Activated T-helper 1 cell treated with anti-CD3 and anti-CD28 coated beads, Interleukin-12 subunit alpha, Interleukin-12 subunit beta, Interleukin-2, Interleukin-4 antibody, amounts not matched to agents 30 ng/mL and 10 ng/mL and 1 ng/mL, durations not matched to agents 14 hours and 24 hours and 36 hours (primary cell): ENCODE data around the gene KIF25. TPM values are rescaled to one million over a fixed set of nuclear protein-coding genes. Genes with fewer than 3 reads are reported as not detected.

Source experiments
- DNase-seq: peaks from one replicate; pipeline ENCODE4 v3.0.0; 2021; ENCODE audit warnings: low spot score
- H3K27ac Mint-ChIP-seq: one replicate; pipeline ENCODE4 v1.8.0; 2021; ENCODE audit warnings: mild to moderate bottlenecking, mixed read lengths
- H3K27me3 Mint-ChIP-seq: one replicate; pipeline ENCODE4 v1.8.0; 2022; ENCODE audit warnings: mild to moderate bottlenecking, moderate library complexity, mixed read lengths; ENCODE audit not compliant: insufficient read depth
- H3K36me3 Mint-ChIP-seq: one replicate; pipeline ENCODE4 v1.8.0; 2021; ENCODE audit warnings: low read depth, mixed read lengths
- H3K4me1 Mint-ChIP-seq: one replicate; pipeline ENCODE4 v1.8.0; 2021; ENCODE audit warnings: low read depth, mixed read lengths
- H3K4me3 Mint-ChIP-seq: one replicate; pipeline ENCODE4 v1.8.0; 2021; ENCODE audit warnings: mild to moderate bottlenecking, moderate library complexity, mixed read lengths
- H3K9me3 Mint-ChIP-seq: one replicate; pipeline ENCODE4 v1.8.0; 2021; ENCODE audit warnings: mixed read lengths
- intact Hi-C: fragments of 100-400 bp; cut with micrococcal nuclease; formaldehyde crosslinking; loops from one replicate; pipeline ENCODE4 v1.15.1; 2024
- total RNA-seq: library from RNA; stranded (reverse); gene quantifications from 2 replicates; pipeline ENCODE4 v1.2.3, GENCODE V29; 2022

The KIF25 gene
- total RNA-seq, 1 donor from 2014 or later: not detected

DNA sequence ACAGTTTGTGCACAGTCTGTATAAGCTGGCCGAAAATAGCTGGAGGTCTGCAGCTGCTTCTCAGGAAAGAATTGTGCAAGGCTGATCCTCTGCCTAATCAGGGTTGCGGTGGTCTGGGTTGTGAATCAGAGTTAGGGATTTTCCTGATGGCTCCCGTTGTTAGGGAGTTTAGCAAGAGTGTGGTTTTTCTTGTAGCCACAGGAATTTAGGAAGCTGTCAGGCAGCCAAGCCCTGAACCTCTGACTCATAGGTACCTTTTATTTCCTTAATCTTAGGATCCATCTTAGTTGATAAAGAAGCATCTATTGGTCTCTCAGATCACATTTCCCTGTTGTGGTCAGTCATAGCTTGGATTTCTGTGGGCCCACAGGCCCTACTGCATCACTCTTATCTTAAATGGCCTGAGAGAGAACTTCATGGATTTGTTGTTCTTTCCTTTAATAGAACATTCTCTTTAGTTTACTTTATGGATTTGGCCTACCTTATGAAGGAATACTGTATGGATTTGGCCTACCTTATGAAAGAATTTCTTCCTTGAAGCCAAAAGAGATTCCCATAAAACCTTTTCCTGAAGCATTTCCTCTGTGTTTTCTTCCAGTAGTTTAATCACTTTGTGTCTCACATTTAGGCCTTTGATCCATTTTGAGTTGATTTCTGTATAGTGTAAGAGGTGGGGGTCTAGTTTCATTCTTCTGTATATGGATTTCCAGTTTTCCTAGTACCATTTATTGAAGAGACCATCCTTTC lies 10.3 kb downstream of the KIF25 start:
- peaks cover 26% of the 10 kb centered on the region for H3K9me3 Mint-ChIP-seq
- H3K27ac Mint-ChIP-seq: no peak overlapping the region
- H3K4me3 Mint-ChIP-seq: no peak overlapping the region
- H3K27me3 Mint-ChIP-seq: no peaks in the 10 kb centered on the region
- no peaks in the 10 kb centered on the region for H3K36me3 Mint-ChIP-seq
- no peak for DNase-seq
- H3K4me1 Mint-ChIP-seq: no peaks in the 10 kb centered on the region
- intact Hi-C loops: no loop called here

DNA sequence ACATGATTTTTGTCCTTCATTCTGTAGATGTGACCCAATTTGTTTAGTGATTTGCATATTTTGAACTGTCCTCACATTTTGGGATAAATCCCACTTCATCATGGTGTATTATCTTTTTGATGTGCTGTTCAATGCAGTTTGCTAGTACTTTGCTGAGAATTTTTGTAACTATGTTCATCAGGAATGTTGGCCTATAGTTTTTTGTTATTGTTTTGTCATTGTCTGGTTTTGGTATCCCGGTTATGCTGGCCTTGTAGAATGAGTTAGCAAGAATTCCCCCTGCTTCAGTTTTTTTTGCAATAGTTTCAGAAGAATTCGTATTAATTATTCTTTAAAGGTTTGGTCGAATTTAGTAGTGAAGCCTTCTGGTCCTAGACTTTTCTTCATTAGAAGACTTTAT lies 11.9 kb downstream of the KIF25 start:
- intact Hi-C loops: no loop called here
- Mint-ChIP-seq H3K27ac (no peak overlapping the region), H3K9me3 (peaks cover 30% of the 10 kb centered on the region), H3K36me3 (no peaks in the 10 kb centered on the region), H3K27me3 (no peaks in the 10 kb centered on the region), H3K4me3 (no peak overlapping the region), H3K4me1 (no peaks in the 10 kb centered on the region)
- DNase-seq: no peak

DNA sequence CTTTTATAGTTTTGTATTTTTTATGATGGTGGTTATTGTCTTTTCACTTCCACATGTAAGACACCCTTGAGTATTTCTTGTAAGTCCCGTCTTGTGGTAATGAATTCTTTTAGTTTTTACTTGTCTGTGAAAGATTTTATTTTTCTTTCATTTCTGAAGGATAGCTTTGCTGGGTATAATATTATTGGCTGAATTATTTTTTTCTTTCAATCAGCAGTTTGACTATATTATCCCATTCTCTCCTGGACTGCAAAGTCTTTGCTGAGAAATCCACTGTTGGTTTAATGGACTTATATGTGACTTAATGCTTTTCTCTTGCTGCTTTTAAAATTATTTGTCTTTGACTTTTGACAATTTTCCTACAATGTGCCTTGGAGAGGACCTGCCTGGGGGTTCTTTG lies 13.8 kb downstream of the KIF25 start:
- H3K4me1 Mint-ChIP-seq: no peaks in the 10 kb centered on the region
- H3K4me3 Mint-ChIP-seq: no peak overlapping the region
- no peaks in the 10 kb centered on the region for H3K27me3 Mint-ChIP-seq
- H3K36me3 Mint-ChIP-seq: no peaks in the 10 kb centered on the region
- no peak overlapping the region for H3K27ac Mint-ChIP-seq
- peaks cover 33% of the 10 kb centered on the region for H3K9me3 Mint-ChIP-seq
- intact Hi-C loops: no loop called here
- DNase-seq: no peak

DNA sequence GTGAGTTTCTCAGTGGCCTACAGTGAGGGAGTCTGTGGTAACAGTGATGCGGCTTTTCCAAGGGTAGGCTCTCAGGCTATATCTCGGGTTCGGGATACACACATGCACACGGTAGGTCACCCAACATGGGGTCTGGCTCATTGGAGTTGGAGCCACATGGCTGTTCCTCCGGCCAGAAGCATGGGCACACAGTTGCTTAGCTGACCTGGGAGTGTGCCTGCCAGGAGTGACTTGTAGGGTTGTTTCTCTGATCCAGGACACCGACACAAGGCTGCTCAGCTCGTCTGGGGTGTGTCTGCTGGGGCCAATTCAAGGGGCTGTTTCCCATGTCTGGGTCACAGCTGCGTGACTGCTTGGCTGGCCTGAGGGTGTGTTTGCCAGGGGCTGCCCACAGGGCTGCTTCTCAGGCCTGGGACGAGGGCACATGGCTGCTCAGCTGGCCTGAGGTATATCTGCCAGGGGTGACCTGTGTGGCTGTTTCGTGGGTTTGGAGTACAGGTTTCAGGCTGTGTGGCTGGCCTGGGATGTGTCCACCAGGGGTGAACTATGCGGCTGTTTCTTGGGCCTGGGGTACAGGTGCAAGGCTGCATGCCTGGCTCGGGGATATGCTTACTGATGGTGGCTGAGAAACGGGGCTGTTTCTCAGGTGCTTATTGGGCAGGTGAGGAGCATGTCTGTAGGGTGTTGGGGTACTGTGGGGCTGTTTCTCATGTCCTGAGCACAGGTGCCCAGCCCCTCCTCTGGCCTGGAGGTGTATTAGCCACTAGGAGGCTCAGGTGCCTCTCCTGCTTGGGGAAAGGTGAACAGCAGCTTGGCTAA lies 15.2 kb downstream of the KIF25 start:
- Mint-ChIP-seq H3K27ac (no peak overlapping the region), H3K27me3 (no peaks in the 10 kb centered on the region)
- no peak for DNase-seq

DNA sequence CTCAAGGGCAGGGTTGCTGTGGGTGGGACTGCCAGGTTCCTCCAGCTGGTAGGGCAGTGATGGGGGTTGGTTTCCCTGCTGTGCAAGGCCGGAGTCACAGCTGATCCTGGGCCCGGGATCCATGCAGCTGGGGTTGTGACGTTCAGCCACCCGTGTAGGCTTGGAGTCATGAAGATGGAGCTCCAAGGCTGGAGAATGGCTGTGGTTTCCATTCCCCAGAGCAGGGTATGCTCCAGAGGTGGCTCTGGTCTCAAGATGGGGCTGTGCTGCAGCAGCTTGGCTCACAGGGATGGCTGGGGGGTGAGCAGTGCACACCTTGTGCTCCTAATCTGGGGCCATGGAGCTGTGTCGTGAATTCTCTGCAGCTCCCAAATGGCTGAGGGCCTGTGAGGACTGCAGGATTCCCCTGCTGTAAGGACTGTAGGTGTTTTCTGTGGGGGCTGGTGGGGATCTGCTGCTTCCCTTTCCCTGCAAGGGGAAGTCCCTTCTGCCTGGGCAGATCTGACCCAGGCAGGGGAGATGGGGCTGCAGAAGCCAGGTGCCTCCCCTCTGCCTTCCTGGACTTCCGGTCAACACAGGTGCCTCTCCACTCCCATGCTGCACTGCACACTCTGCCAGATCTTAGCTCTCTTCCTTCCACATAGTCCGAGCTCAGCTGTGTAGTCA lies 15.9 kb downstream of the KIF25 start:
- H3K36me3 Mint-ChIP-seq: no peaks in the 10 kb centered on the region
- DNase-seq: no peak
- peaks cover 33% of the 10 kb centered on the region for H3K9me3 Mint-ChIP-seq
- H3K4me1 Mint-ChIP-seq: no peaks in the 10 kb centered on the region
- H3K27me3 Mint-ChIP-seq: no peaks in the 10 kb centered on the region
- no peak overlapping the region for H3K4me3 Mint-ChIP-seq
- intact Hi-C loops: no loop called here
- H3K27ac Mint-ChIP-seq: no peak overlapping the region

More for the DNA sequence above, 15.2 kb downstream of the KIF25 start:
- Mint-ChIP-seq H3K4me3 (no peak overlapping the region), H3K9me3 (peaks cover 33% of the 10 kb centered on the region), H3K36me3 (no peaks in the 10 kb centered on the region), H3K4me1 (no peaks in the 10 kb centered on the region)
- intact Hi-C loops: no loop called here

DNA sequence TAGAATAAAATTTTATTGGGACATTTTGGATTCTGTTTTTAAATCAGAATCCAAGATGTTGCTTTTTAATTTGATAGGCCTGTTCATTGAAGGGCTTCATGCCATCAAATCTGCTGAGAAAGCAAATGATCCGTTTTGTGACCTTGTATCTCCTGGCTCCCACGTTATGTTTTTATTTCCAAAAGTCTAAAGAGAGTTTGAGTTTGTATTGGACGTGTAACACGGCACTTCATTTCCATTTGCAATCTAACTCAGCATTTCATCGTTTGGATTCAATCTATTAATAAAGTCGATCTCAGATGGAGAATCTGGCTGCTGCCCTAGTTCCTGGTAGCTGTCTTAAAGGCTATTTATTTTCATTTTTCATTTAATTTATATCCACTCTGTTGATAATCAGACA lies 17.0 kb downstream of the KIF25 start:
- no peaks in the 10 kb centered on the region for H3K36me3 Mint-ChIP-seq
- no peak for DNase-seq
- no peak overlapping the region for H3K4me3 Mint-ChIP-seq
- peaks cover 33% of the 10 kb centered on the region for H3K9me3 Mint-ChIP-seq
- H3K27ac Mint-ChIP-seq: no peak overlapping the region
- H3K27me3 Mint-ChIP-seq: no peaks in the 10 kb centered on the region
- H3K4me1 Mint-ChIP-seq: no peaks in the 10 kb centered on the region
- intact Hi-C loops: no loop called here

DNA sequence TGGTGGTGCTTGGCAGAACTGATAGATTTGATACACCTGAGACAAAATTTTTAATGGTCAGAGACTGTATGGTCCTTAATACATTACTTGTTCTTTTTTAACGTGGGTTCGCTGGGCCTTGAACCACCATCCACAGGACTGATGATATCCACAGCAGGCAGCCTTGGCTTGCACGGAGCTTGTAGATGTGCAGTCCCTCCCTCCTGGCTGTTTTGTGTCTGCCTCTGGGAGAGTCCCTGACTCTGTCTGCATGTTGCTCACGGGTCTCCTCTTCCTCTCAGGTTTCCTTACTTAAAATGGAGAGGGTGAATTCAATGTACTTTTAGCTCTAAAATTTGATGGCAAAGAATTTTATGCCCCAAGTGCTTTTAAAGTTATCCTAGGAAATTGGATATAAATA lies 17.5 kb downstream of the KIF25 start:
- Mint-ChIP-seq H3K27ac (no peak overlapping the region), H3K4me1 (no peaks in the 10 kb centered on the region), H3K4me3 (no peak overlapping the region), H3K9me3 (peaks cover 28% of the 10 kb centered on the region), H3K27me3 (no peaks in the 10 kb centered on the region), H3K36me3 (no peaks in the 10 kb centered on the region)
- intact Hi-C loops: no loop called here
- no peak for DNase-seq

DNA sequence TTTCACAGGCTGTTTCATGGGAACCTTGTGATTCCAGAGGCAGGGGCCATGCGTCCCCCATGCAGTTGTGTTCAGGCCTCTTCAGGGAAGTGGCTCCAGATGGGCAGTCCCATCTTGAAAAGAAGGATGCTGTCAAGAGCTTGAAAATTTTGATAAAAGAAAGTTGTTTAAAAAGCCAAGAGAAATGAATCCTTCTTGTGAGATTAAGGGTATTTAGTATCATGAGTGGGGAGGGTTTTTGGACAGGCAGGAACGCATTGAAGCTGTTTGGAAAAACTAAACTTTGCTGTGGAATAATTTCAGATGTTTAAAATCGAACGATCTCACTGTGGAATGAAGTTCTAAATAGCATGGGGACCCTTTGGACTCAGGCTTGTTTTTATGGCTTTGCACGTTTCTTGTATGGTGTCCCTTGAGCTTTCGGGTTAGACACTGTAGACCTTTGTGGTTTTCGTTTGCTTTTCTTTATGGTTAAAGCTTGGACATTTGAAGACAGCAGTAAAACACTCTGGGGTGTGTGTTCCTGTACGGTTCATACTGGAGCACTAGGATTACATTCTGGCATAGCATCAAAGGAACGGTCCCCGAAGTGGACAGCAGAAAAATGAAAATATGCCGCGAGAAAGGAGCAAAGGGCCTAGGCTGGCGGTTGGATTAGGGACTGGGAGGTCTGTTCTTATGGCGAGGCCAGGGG lies 18.2 kb downstream of the KIF25 start:
- Mint-ChIP-seq H3K27me3 (no peaks in the 10 kb centered on the region), H3K4me1 (no peaks in the 10 kb centered on the region), H3K36me3 (no peaks in the 10 kb centered on the region), H3K27ac (no peak overlapping the region), H3K4me3 (no peak overlapping the region), H3K9me3 (peaks cover 23% of the 10 kb centered on the region)
- no peak for DNase-seq
- intact Hi-C loops: no loop called here

DNA sequence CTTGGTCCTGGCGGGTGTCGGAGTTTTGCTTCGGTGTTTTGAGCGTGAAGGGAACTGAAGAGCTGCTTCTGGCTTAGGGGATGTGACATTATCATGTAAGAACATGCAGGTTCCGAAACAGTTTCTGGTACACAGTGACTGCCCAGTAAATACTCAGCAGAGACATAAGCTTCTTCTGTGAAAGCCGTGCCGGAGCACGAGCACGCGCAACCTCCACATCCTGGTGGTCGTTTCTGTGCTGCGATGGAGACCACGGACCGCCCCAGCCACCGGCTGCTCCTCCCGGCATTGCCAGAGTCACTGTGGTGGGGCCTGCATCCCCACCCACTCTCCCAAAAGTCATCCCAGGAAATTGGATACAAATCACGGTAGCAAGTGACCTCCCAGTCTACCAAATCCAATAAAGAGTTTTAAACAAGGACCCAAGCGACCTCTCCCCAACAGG lies 18.7 kb downstream of the KIF25 start:
- Mint-ChIP-seq H3K27me3 (no peaks in the 10 kb centered on the region), H3K4me3 (no peak overlapping the region), H3K27ac (no peak overlapping the region), H3K36me3 (no peaks in the 10 kb centered on the region), H3K4me1 (no peaks in the 10 kb centered on the region), H3K9me3 (peaks cover 17% of the 10 kb centered on the region)
- intact Hi-C loops: no loop called here
- no peak for DNase-seq

DNA sequence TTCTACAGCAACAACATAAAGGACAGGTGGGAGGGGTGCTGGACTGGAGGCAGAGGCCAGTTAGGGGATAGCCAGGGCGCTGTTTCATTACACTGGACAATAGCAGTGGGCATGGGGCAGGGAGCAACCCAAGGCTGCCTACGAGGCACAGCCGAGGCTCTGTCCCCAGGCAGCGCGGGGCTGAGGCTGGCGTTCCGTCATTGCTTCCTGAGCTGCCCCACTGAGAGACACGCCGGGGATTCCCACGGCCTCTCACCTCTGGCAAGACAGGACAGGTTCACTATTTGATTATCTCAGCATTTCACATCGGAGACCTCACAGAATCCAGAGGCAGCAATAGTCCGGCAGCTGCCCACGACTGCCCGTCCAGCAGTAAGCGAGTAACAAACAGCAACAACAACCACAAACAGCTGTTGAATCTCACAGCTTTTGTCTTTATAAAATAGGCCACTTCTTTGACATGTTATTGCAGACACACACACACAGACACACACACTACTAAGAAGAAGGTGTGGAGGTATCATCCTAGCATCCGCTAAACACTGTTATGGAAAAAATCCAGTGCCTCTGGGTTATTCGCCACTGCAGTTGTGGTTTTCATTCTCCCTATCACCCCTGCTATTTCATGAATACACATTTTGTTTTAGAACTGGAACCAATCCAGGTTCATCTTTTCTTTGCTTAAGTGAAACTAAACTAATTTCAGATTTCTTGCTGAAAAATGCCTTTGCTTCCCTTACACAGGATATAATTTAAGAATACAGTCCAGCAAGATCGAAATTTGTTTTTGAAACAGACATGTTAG lies 19.5 kb downstream of the KIF25 start:
- Mint-ChIP-seq H3K27ac (no peak overlapping the region), H3K4me1 (no peaks in the 10 kb centered on the region), H3K9me3 (peaks cover 10% of the 10 kb centered on the region), H3K36me3 (no peaks in the 10 kb centered on the region), H3K27me3 (no peaks in the 10 kb centered on the region), H3K4me3 (no peak overlapping the region)
- no peak for DNase-seq
- intact Hi-C loops: no loop called here

DNA sequence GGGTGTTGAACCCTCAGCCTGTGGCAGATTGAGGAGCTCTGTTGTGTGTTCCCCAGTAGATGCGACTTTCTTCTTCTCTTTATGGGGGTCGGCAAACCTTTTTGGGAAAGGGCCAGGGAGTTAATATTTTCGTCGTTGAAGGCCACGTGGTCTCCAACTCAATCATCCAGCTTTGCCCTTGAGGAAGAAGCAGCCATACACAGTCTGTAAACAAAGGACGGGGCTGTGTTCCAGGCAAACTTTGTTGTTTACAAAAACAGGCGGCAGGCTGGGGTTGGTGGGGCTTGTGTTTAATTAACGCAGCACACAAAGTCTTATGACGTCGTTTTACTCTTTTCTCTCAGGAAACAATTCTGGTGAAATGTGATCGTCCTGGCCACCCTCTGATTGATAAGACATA lies 20.2 kb downstream of the KIF25 start:
- peaks cover 6% of the 10 kb centered on the region for H3K9me3 Mint-ChIP-seq
- H3K27ac Mint-ChIP-seq: no peak overlapping the region
- intact Hi-C loops: no loop called here
- no peak for DNase-seq
- no peaks in the 10 kb centered on the region for H3K4me1 Mint-ChIP-seq
- no peaks in the 10 kb centered on the region for H3K27me3 Mint-ChIP-seq
- H3K36me3 Mint-ChIP-seq: no peaks in the 10 kb centered on the region
- no peak overlapping the region for H3K4me3 Mint-ChIP-seq

DNA sequence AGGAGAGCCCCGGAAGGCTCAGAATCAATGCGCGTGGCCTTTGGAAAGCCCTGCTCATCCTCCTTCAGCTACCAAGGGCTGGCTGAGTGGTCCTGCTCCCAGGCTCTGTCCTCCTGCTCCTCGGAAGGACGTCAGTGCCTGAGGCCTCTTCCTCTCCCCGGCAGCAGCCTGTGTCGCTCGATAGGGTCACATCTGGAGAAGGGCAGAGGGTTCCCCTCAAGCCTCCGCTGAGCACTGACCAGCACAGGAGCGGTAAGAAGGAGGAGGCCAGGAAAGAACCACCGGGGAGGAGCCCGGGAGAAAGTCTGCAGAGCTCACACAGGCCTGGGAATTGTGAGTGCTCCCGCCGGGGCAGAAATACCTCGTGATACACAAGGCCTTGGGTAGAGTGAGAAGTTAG lies 21.2 kb downstream of the KIF25 start:
- Mint-ChIP-seq H3K4me3 (no peak overlapping the region), H3K27me3 (no peaks in the 10 kb centered on the region), H3K9me3 (peaks cover 5% of the 10 kb centered on the region), H3K27ac (no peak overlapping the region), H3K4me1 (no peaks in the 10 kb centered on the region), H3K36me3 (no peaks in the 10 kb centered on the region)
- no peak for DNase-seq
- intact Hi-C loops: no loop called here
